Measurements from ENCODE around the gene TEFM.

GRCh38 chr17:30926516-30926915 lies 20.5 kb upstream of the TEFM start:
- TF ChIP-seq POLR2AphosphoS5 (IDR thresholded peaks at IDR 0.05; ENCODE audit: low read depth, low read length) (no peak), POLR2A (IDR thresholded peaks at IDR 0.05; ENCODE audit: low read depth, low read length) (no peak), SPI1 (IDR thresholded peaks at IDR 0.05; ENCODE audit: low read depth, low read length) (peak; percentile 41), TAF1 (IDR thresholded peaks at IDR 0.05; ENCODE audit: low read depth, low read length) (no peak)

All from GM12891 (cell line).